ENCODE results near the gene NR5A1. TPM values are rescaled to one million over a fixed set of nuclear protein-coding genes. Genes with fewer than 3 reads are reported as not detected.
A peak's percentile ranks its signal among the peaks of the same experiment; 100 is the strongest.

NR5A1 gene
- total RNA-seq, result not detected
- not detected for polyA plus RNA-seq
- long read RNA-seq, donor 1, result 0 reads
- long read RNA-seq, donor 2, result 0 reads
- long read RNA-seq, donor 3, result 0 reads
- long read RNA-seq, donor 4, result 0 reads

DNA sequence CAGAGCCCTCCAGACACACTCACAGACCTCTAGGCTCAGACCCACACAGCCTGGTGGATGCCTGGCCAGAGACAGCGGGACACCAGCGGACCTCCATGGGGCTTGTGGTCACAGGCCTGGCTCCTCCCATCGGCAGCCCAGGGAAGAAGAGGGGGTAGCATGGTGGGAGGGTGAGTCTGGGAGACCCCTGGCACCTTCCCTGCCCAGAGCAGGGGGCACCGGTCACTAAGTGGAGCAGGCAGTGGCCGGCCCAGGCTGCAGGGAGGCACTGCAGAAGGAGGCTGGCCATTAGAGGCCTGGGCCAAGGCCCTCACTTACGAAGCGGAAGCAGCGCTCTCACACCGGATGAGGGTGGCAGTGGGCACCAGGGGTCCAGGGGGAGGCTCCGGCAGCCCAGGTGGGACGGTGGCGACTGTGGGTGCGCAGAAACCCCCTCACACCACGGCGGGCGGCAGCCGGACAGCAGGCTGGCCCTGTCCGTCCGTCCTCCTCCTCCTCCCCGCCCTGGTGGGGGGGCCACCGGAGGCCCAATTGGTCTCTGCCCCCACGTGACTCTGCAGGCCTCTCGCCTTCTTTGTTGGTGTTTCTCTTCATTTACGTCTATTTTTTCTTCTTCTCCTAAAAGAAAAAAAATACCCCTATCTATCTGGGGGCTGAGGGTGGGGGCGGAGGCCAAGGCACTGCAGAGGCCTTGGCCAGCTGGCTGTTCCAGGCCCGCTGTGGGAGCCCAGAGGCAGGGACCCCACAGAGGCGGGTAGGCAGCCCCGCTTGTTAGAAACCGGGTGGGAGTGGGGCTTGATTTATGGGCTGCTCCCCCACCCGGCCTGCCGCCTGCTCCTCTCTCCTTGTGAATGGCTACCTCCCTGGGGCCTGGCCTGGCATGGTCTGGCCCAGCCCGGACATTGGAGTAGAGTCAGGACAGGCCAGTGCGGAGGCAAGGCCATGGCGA is at the start of gene NR5A1:
Gene NR5A1, minus strand, starts transcription at position 469 of the 949 bp plus-strand sequence. CDS start 4,004 bp downstream, outside the sequence.
- WGBS, result 95% methylated on average over 34 of the region's 34 CpGs
- no peaks in the 10 kb centered on the region for H3K9me3 ChIP-seq (ENCODE audit: control insufficient read depth, low read length)
- no peaks in the 10 kb centered on the region for H3K4me1 ChIP-seq (ENCODE audit: control insufficient read depth, insufficient read depth, low read length)
- DNase-seq (peak in 1 of 3 donors; percentile 55), ATAC-seq (no peak)
- H3K27ac ChIP-seq (ENCODE audit: low read length), result no peak within 1 kb of the TSS
- H3K27me3 ChIP-seq (ENCODE audit: control insufficient read depth, insufficient read depth), result no peaks in the 10 kb centered on the region
- intact Hi-C loops (cut with DNase I), result no loop called here
- H3K4me3 ChIP-seq (ENCODE audit: low read length), result no peak within 1 kb of the TSS

- no peaks in the 10 kb centered on the region for H3K27me3 ChIP-seq (ENCODE audit: control insufficient read depth, insufficient read depth)
- intact Hi-C loops (cut with DNase I), result no loop called here
- no peak overlapping the region for H3K4me3 ChIP-seq (ENCODE audit: low read length)
- no peaks in the 10 kb centered on the region for H3K9me3 ChIP-seq (ENCODE audit: control insufficient read depth, low read length)
- 69% methylated on average over 3 of the region's 3 CpGs for WGBS
- H3K27ac ChIP-seq (ENCODE audit: low read length), result no peak overlapping the region
- no peaks in the 10 kb centered on the region for H3K4me1 ChIP-seq (ENCODE audit: control insufficient read depth, insufficient read depth, low read length)
- no peak for ATAC-seq
- no peak for DNase-seq
These were observed 47.8 kb upstream of the NR5A1 start for GRCh38 chr9:124555043-124555442.

- WGBS, result 51% methylated on average over 3 of the region's 3 CpGs
- no peaks in the 10 kb centered on the region for H3K4me1 ChIP-seq (ENCODE audit: control insufficient read depth, insufficient read depth, low read length)
- no peak for DNase-seq
- no peak for ATAC-seq
- H3K9me3 ChIP-seq (ENCODE audit: control insufficient read depth, low read length), result no peaks in the 10 kb centered on the region
- no peak overlapping the region for H3K27ac ChIP-seq (ENCODE audit: low read length)
- intact Hi-C loops (cut with DNase I), result loop anchor here in 1 of 4 donors (5.0 kb wide), 1 partner anchor 159 kb away; no protein-coding TSS in a partner anchor
- no peak overlapping the region for H3K4me3 ChIP-seq (ENCODE audit: low read length)
- no peaks in the 10 kb centered on the region for H3K27me3 ChIP-seq (ENCODE audit: control insufficient read depth, insufficient read depth)
These were observed 46.5 kb upstream of the NR5A1 start for GRCh38 chr9:124553738-124554137.

DNA sequence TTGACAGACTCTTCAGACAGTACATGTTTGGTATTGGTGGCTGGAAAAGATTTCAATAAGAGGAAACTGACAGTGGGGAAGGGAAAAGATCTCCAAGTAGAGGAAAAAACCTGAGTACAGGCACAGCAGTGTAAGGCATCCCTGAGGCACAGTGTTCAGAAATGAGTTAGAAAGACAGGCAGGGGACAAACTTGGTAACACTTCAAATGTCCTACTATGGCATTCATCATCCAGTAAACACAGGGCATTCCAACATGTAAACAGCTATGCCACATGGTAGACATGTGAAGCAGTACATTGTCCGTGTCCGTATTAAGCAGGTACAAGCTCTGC is 45.0 kb upstream of the NR5A1 start:
- no peaks in the 10 kb centered on the region for H3K27me3 ChIP-seq (ENCODE audit: control insufficient read depth, insufficient read depth)
- H3K27ac ChIP-seq (ENCODE audit: low read length), result no peak overlapping the region
- H3K4me1 ChIP-seq (ENCODE audit: control insufficient read depth, insufficient read depth, low read length), result no peaks in the 10 kb centered on the region
- intact Hi-C loops (cut with DNase I), result loop anchor here in 1 of 4 donors (5.0 kb wide), 1 partner anchor 160 kb away; no protein-coding TSS in a partner anchor
- ATAC-seq (no peak), DNase-seq (no peak)
- H3K4me3 ChIP-seq (ENCODE audit: low read length), result no peak overlapping the region
- no peaks in the 10 kb centered on the region for H3K9me3 ChIP-seq (ENCODE audit: control insufficient read depth, low read length)
- 92% methylated on average over 2 of the region's 2 CpGs for WGBS

- ATAC-seq (peak; percentile 55 to 66), DNase-seq (peak in 2 of 3 donors; percentile 20 to 52)
- no peaks in the 10 kb centered on the region for H3K27me3 ChIP-seq (ENCODE audit: control insufficient read depth, insufficient read depth)
- no peak overlapping the region for H3K4me3 ChIP-seq (ENCODE audit: low read length)
- H3K27ac ChIP-seq (ENCODE audit: low read length), result no peak overlapping the region
- no peaks in the 10 kb centered on the region for H3K9me3 ChIP-seq (ENCODE audit: control insufficient read depth, low read length)
- H3K4me1 ChIP-seq (ENCODE audit: control insufficient read depth, insufficient read depth, low read length), result no peaks in the 10 kb centered on the region
- intact Hi-C loops (cut with DNase I), result loop anchor here in 1 of 4 donors (5.0 kb wide), 1 partner anchor 161 kb away; no protein-coding TSS in a partner anchor
- WGBS, result 19% methylated on average over 4 of the region's 4 CpGs
These were observed 44.5 kb upstream of the NR5A1 start for GRCh38 chr9:124551472-124552272.

DNA sequence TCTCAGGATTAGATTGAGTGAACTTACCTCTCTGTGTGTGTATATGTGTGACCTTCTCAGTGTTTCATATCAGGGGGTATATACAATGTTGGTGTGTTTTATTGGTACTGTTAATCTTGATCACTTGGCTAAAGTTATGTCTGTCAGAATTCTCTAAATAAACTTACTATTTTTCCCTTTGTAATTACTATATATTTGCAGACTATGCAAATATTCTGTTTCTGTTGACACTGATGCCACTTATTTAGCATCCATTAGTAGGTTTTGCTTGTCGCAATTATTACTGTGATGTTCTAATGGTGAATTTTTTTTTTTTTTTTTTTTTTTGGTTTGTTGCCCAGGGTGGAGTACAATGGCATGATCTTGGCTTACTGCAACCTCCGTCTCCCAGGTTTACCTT is 42.9 kb upstream of the NR5A1 start:
- WGBS, result 95% methylated on average over 2 of the region's 2 CpGs
- DNase-seq (no peak), ATAC-seq (no peak)
- no peak overlapping the region for H3K27ac ChIP-seq (ENCODE audit: low read length)
- no peaks in the 10 kb centered on the region for H3K9me3 ChIP-seq (ENCODE audit: control insufficient read depth, low read length)
- H3K4me1 ChIP-seq (ENCODE audit: control insufficient read depth, insufficient read depth, low read length), result no peaks in the 10 kb centered on the region
- intact Hi-C loops (cut with DNase I), result loop anchor here in 1 of 4 donors (5.0 kb wide), 1 partner anchor 162 kb away; no protein-coding TSS in a partner anchor
- H3K4me3 ChIP-seq (ENCODE audit: low read length), result no peak overlapping the region
- no peaks in the 10 kb centered on the region for H3K27me3 ChIP-seq (ENCODE audit: control insufficient read depth, insufficient read depth)

DNA sequence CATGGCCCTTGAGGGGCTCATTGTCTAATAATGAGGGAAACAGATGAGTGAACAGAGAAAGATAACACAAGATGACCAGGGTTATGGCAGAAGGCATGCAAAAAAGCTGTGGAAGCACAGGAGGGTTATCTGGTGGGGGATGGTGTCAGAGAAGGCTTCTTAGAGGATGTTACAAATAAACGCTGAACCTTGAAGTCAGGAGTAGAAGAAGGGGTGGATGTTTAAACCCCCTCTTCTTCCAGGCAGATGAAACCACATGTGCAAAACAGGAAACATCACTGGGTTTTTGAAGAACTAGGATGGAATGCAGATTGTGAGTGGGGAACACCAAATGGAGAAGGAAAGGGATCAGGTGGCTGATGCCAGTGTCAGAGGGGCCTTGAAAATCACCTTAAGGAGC is 41.8 kb upstream of the NR5A1 start:
- ATAC-seq, result no peak
- WGBS, result 39% methylated on average over 1 of the region's 1 CpG
- intact Hi-C loops (cut with DNase I), result no loop called here

GRCh38 chr9:124544535-124544934 is 37.3 kb upstream of the NR5A1 start:
- no peak overlapping the region for H3K27ac ChIP-seq (ENCODE audit: low read length)
- no peak overlapping the region for H3K4me3 ChIP-seq (ENCODE audit: low read length)
- H3K4me1 ChIP-seq (ENCODE audit: control insufficient read depth, insufficient read depth, low read length), result no peaks in the 10 kb centered on the region
- H3K9me3 ChIP-seq (ENCODE audit: control insufficient read depth, low read length), result no peaks in the 10 kb centered on the region
- intact Hi-C loops (cut with DNase I), result no loop called here
- WGBS, result 92% methylated on average over 2 of the region's 2 CpGs
- ATAC-seq (no peak), DNase-seq (no peak)
- no peaks in the 10 kb centered on the region for H3K27me3 ChIP-seq (ENCODE audit: control insufficient read depth, insufficient read depth)

More for the DNA sequence above, 41.8 kb upstream of the NR5A1 start:
- DNase-seq, result no peak
- Histone ChIP-seq H3K27me3 (ENCODE audit: control insufficient read depth, insufficient read depth) (no peaks in the 10 kb centered on the region), H3K9me3 (ENCODE audit: control insufficient read depth, low read length) (no peaks in the 10 kb centered on the region), H3K27ac (ENCODE audit: low read length) (no peak overlapping the region), H3K4me3 (ENCODE audit: low read length) (no peak overlapping the region), H3K4me1 (ENCODE audit: control insufficient read depth, insufficient read depth, low read length) (no peaks in the 10 kb centered on the region)

DNA sequence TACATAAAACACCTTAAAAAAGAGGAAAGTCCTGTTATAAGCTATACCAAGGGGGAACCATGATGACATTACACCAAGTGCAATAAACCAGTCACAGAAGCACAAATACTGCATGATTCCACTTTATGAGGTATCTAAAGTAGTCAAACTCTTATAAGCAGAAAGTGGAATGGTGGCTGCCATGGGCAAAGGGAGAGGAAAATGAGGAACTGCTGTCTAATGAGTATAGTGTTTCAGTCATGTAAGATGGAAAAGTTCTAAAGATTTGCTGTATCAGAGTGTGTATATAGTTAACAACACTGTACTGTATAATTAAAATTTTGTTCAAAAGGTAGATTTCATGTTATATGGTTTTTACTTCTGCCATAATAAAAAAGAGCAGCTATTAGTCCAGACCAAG is 34.6 kb upstream of the NR5A1 start:
- Histone ChIP-seq H3K27me3 (ENCODE audit: control insufficient read depth, insufficient read depth) (no peaks in the 10 kb centered on the region), H3K4me3 (ENCODE audit: low read length) (no peak overlapping the region), H3K9me3 (ENCODE audit: control insufficient read depth, low read length) (no peaks in the 10 kb centered on the region), H3K4me1 (ENCODE audit: control insufficient read depth, insufficient read depth, low read length) (no peaks in the 10 kb centered on the region), H3K27ac (ENCODE audit: low read length) (no peak overlapping the region)
- intact Hi-C loops (cut with DNase I), result no loop called here
- ATAC-seq (no peak), DNase-seq (no peak)

- Histone ChIP-seq H3K4me1 (ENCODE audit: control insufficient read depth, insufficient read depth, low read length) (no peaks in the 10 kb centered on the region), H3K4me3 (ENCODE audit: low read length) (no peak overlapping the region), H3K27ac (ENCODE audit: low read length) (no peak overlapping the region), H3K27me3 (ENCODE audit: control insufficient read depth, insufficient read depth) (no peaks in the 10 kb centered on the region), H3K9me3 (ENCODE audit: control insufficient read depth, low read length) (no peaks in the 10 kb centered on the region)
- ATAC-seq (no peak), DNase-seq (no peak)
- intact Hi-C loops (cut with DNase I), result loop anchor here (5.0 to 10.0 kb wide), 4 partner anchors 116 to 413 kb away; partner anchors contain the start of gene PSMB7 (in 2 of the 4)
- WGBS, result 92% methylated on average over 8 of the region's 8 CpGs
These were observed 30.7 kb upstream of the NR5A1 start for GRCh38 chr9:124537926-124538325.
